Measurements from ENCODE around the gene CHAF1B. TPM values are rescaled to one million over a fixed set of nuclear protein-coding genes. Genes with fewer than 3 reads are reported as not detected.
"Not testable (repeated sequence)": the region's sequence is repeated elsewhere in the genome, so short reads cannot be mapped to it uniquely, and the experiment has no call there.

Gene CHAF1B
- total RNA-seq, 2 donors from 2014 or later, result 4.2 to 6.3 TPM

DNA sequence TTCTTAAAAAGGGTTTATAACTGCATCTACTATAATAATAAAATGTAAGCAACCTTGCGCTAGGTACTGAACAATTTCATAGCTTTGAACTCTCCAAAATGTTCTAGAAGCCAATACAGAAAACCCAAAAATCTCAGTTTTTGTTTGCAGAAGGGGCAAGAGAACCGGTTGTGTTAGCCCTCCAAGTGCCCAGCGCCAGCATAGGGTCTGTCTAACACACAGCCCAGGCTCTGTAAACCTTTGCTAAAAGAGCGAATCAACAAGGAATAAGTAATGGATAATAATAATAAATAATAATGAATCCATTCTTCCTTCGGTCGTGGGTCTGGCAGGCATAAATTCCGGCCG, 333 bp upstream of the CHAF1B start:
- Histone ChIP-seq H3K27ac (peak overlapping the region in 3 of 4 donors; percentile 80 to 86 (median 84)), H3K4me1 (peaks cover 20% of the 10 kb centered on the region), H3K36me3 (replicated peaks in 1 of 2; ENCODE audit: insufficient read depth in 1 of 2, low read depth in 2 of 2) (no peaks in the 10 kb centered on the region), H3K27me3 (no peaks in the 10 kb centered on the region), H3K9me3 (no peaks in the 10 kb centered on the region), H3K4me3 (no peak overlapping the region)
- TF ChIP-seq, protein P1, sequence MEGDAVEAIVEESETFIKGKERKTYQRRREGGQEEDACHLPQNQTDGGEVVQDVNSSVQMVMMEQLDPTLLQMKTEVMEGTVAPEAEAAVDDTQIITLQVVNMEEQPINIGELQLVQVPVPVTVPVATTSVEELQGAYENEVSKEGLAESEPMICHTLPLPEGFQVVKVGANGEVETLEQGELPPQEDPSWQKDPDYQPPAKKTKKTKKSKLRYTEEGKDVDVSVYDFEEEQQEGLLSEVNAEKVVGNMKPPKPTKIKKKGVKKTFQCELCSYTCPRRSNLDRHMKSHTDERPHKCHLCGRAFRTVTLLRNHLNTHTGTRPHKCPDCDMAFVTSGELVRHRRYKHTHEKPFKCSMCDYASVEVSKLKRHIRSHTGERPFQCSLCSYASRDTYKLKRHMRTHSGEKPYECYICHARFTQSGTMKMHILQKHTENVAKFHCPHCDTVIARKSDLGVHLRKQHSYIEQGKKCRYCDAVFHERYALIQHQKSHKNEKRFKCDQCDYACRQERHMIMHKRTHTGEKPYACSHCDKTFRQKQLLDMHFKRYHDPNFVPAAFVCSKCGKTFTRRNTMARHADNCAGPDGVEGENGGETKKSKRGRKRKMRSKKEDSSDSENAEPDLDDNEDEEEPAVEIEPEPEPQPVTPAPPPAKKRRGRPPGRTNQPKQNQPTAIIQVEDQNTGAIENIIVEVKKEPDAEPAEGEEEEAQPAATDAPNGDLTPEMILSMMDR (IDR thresholded peaks at IDR 0.05), result no peak
- no peak for TF ChIP-seq POLR2A (IDR thresholded peaks at IDR 0.05)
- ATAC-seq (no peak), DNase-seq (no peak)
- intact Hi-C loops (cut with DNase I), result no loop called here
- WGBS, 2 donors, result 30 to 61% methylated on average over 4 to 8 of the region's 8 CpGs

DNA sequence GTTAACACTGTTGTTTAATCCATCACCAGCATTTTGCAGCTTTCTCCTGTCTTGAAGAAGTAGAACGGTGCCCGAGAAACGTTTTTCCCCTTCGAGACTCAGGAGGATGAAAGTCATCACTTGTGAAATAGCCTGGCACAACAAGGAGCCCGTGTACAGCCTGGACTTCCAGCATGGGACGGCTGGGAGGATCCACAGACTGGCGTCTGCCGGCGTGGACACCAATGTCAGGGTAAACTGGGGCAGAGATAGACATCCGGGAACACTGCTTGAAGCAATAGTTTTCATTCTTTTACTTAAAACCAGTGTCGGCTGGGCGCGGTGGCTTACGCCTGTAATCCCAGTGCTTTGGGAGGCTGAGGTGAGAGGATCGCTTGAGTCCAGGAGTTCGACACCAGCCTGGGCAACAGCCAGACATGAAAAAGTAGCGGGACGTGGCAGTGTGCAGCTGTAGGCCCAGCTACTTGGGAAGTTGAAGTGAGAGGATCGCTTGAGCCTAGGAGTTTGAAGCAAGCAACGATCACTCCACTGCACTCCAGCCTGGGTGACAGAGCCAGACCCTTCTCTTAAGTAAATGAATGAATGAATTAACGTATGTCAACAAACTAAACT, 945 bp downstream of the CHAF1B start:
- no peak for ATAC-seq
- H3K9me3 ChIP-seq, result no peaks in the 10 kb centered on the region
- TF ChIP-seq, protein P1 (IDR thresholded peaks at IDR 0.05), result no peak
- no peak for TF ChIP-seq POLR2A (IDR thresholded peaks at IDR 0.05)
- peak overlapping the region in 1 of 2 donors; percentile 76 for H3K4me3 ChIP-seq
- H3K4me1 ChIP-seq, result peaks cover 20% of the 10 kb centered on the region
- H3K27ac ChIP-seq, result peak overlapping the region; percentile 18 to 86 (median 82)
- DNase-seq, result no peak
- no peaks in the 10 kb centered on the region for H3K27me3 ChIP-seq
- WGBS, 2 donors, result 69 to 73% methylated on average over 21 of the region's 21 CpGs
- H3K36me3 ChIP-seq (replicated peaks in 1 of 2; ENCODE audit: insufficient read depth in 1 of 2, low read depth in 2 of 2), result no peaks in the 10 kb centered on the region
- intact Hi-C loops (cut with DNase I), result no loop called here

DNA sequence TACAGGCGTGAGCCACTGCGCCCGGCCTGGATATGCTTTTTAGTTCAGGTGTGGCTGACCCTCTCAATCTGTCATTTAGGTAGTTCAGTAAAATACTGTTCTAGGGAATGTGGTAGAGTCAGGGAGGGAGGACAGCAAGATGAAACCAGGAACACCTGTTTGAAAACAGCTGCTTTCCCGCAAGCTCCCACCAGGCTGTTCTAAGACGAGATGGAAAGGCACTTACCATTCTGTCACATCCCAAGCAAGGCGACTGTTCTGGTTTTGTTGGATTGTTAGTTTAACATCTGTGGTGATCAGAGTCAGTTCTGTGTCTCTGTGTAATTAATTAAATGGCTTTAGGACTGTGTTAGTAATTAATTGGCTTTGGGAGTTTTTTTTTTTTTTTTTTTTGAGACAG, 2.9 kb downstream of the CHAF1B start:
- no peak overlapping the region for H3K4me3 ChIP-seq
- peaks cover 11% of the 10 kb centered on the region for H3K4me1 ChIP-seq
- intact Hi-C loops (cut with DNase I), result no loop called here
- peak overlapping the region in 2 of 4 donors; percentile 58 to 69 for H3K27ac ChIP-seq
- H3K27me3 ChIP-seq, result no peaks in the 10 kb centered on the region
- WGBS, 2 donors, result 85 to 90% methylated on average over 6 of the region's 6 CpGs
- DNase-seq, result no peak
- ATAC-seq, result no peak
- no peaks in the 10 kb centered on the region for H3K9me3 ChIP-seq
- TF ChIP-seq, protein P1 (IDR thresholded peaks at IDR 0.05), result no peak
- no peak for TF ChIP-seq POLR2A (IDR thresholded peaks at IDR 0.05)
- H3K36me3 ChIP-seq (replicated peaks in 1 of 2; ENCODE audit: insufficient read depth in 1 of 2, low read depth in 2 of 2), result no peaks in the 10 kb centered on the region

DNA sequence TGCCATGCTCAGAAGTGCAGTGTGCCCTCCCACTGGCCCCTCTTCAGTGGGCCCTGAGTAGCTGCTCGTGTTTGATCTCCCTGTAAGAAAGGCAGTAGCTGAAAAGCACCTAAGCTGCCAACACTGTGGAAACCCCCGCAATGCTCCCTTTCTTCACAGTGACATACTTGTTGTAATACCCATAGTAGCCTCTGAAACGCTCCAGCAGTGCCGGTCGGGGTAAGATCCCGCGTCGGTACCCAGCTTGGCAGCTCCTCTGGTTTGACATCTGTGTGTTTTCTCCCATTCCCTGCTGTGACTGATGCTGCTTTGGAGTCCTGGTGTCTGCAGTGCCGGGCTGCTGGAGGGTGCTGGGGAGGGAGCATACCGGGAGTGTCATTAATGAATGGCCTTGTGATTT, 3.6 kb downstream of the CHAF1B start:
- Histone ChIP-seq H3K4me1 (peaks cover 9% of the 10 kb centered on the region), H3K4me3 (no peak overlapping the region), H3K9me3 (no peaks in the 10 kb centered on the region), H3K27ac (peak overlapping the region in 2 of 4 donors; percentile 58 to 69), H3K36me3 (replicated peaks in 1 of 2; ENCODE audit: insufficient read depth in 1 of 2, low read depth in 2 of 2) (no peaks in the 10 kb centered on the region), H3K27me3 (no peaks in the 10 kb centered on the region)
- DNase-seq, result peak; percentile 39 to 55 (median 50)
- intact Hi-C loops (cut with DNase I), result no loop called here
- TF ChIP-seq POLR2A (IDR thresholded peaks at IDR 0.05), result no peak
- TF ChIP-seq, protein P1 (IDR thresholded peaks at IDR 0.05), result peak in 4 of 7 experiments; percentile 32 to 33 (median 32)
- peak; percentile 53 for ATAC-seq
- WGBS, 2 donors, result 54 to 65% methylated on average over 7 to 10 of the region's 10 CpGs

DNA sequence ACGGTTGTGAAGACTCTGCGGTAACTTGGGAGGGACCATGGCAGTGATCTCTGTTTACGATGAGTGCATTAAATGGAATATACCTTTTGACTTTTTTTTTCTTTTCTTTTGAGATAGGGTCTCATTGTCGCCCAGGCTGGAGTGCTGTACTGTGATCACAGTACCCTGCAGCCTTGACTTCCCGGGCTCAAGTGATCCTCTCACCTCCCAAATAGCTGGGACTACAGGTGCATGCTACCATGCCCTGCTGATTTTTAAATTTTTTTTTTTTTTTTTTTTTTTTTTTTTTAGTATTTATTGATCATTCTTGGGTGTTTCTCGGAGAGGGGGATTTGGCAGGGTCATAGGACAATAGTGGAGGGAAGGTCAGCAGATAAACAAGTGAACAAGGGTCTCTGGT, 6.5 kb downstream of the CHAF1B start:
- H3K9me3 ChIP-seq; ATAC-seq; H3K4me3 ChIP-seq; intact Hi-C loops (cut with DNase I); H3K36me3 ChIP-seq (replicated peaks in 1 of 2; ENCODE audit: insufficient read depth in 1 of 2, low read depth in 2 of 2); DNase-seq; H3K27me3 ChIP-seq; H3K27ac ChIP-seq; H3K4me1 ChIP-seq: not testable (repeated sequence)
- 94 to 98% methylated on average over 6 of the region's 6 CpGs for WGBS, 2 donors

All from body of pancreas (tissue), 4 donors.